ENCODE results near the gene NPTX2. TPM values are rescaled to one million over a fixed set of nuclear protein-coding genes. Genes with fewer than 3 reads are reported as not detected.

The NPTX2 gene
- total RNA-seq, result 1 to 10 TPM in 1 of 2 donors, under 1 TPM in 1; 0.53 to 1.3 TPM
- 19.5 TPM for polyA plus RNA-seq (2013, experiment 1 of 2)
- polyA plus RNA-seq (2013, experiment 2 of 2), result 21.4 TPM
- long read RNA-seq, experiment 1, result 0 reads
- long read RNA-seq, experiment 2, result 0 reads
- long read RNA-seq, experiment 3, result 0 reads
- long read RNA-seq, experiment 4, result 0 reads

DNA sequence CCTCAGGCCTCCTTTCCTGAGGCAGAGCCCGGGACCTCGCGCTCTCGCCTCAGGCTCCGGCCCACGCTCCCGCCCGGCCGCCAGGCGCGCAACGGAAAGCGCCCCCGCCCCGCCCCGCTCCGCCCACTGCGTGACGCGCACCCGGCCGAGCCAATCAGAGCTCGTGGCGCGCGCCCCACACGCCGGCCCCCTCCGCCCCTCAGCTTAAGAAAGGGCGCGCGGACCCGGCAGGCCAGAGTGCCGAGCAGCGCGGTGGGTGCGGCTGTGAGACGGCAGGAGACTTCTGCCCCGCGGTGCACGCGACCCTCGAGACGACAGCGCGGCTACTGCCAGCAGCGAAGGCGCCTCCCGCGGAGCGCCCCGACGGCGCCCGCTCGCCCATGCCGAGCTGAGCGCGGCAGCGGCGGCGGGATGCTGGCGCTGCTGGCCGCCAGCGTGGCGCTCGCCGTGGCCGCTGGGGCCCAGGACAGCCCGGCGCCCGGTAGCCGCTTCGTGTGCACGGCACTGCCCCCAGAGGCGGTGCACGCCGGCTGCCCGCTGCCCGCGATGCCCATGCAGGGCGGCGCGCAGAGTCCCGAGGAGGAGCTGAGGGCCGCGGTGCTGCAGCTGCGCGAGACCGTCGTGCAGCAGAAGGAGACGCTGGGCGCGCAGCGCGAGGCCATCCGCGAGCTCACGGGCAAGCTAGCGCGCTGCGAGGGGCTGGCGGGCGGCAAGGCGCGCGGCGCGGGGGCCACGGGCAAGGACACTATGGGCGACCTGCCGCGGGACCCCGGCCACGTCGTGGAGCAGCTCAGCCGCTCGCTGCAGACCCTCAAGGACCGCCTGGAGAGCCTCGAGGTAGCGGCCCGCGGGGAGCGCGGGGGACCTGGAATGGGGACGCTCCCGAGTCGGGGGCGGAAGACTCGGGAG lies at the start of gene NPTX2:
TSS of gene NPTX2 (plus strand) at position 235 of the 909 bp plus-strand sequence. CDS start at position 412, 177 bp downstream.
- Mint-ChIP-seq H3K9me3 (no peaks in the 10 kb centered on the region), H3K4me3 (peak within 1 kb of the TSS; percentile 46), H3K27ac (no peak within 1 kb of the TSS), H3K4me1 (no peaks in the 10 kb centered on the region), H3K36me3 (ENCODE audit: low read depth) (no peaks in the 10 kb centered on the region), H3K27me3 (ENCODE audit: insufficient read depth) (peaks cover 84% of the 10 kb centered on the region)
- 1% methylated on average over 38 to 130 of the region's 130 CpGs for WGBS, 2 experiments (ENCODE audit: insufficient coverage in 1 of 2, insufficient read length in 1 of 2)
- Histone ChIP-seq H3K9me3 (ENCODE audit: control insufficient read depth, low read length) (no peaks in the 10 kb centered on the region), H3K36me3 (ENCODE audit: control insufficient read depth, insufficient read depth, low read length) (no peaks in the 10 kb centered on the region), H3K4me3 (ENCODE audit: low read length) (peak within 1 kb of the TSS; percentile 49), H3K27ac (ENCODE audit: low read depth, low read length) (no peak within 1 kb of the TSS), H3K4me1 (ENCODE audit: control insufficient read depth, insufficient read depth, low read length) (no peaks in the 10 kb centered on the region), H3K27me3 (ENCODE audit: control insufficient read depth, insufficient read depth, low read length, poor library complexity, severe bottlenecking) (peaks cover 90% of the 10 kb centered on the region), H3K9ac (ENCODE audit: extremely low read depth, low read length, poor library complexity, severe bottlenecking) (no peak within 1 kb of the TSS)
- TF ChIP-seq CTCF (conservative IDR thresholded peaks at IDR 0.05), result peak; percentile 53
- peak; percentile 93 for DNase-seq

DNA sequence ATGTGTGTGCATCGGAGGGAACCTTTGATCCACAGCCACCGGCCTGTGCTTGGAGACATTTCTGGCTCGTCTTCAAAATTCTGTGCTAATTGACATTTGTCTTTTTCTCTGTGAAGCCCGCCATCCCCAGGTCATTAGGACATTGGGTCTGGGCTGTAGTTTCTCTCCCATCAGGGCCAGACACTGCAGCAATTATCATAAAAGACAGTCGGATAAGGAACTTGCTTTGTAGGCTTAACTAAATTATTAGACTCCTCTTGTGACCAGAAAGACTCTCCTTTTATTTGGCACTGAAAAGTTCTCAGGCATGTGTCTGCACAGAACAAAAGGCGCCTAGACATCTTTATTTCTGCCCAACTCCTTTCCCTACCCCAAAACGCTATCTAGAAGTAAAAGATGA lies 49.1 kb upstream of the NPTX2 start:
- no peak for DNase-seq
- Histone ChIP-seq H3K9ac (ENCODE audit: extremely low read depth, low read length, poor library complexity, severe bottlenecking) (no peak overlapping the region), H3K27ac (ENCODE audit: low read depth, low read length) (no peak overlapping the region), H3K4me1 (ENCODE audit: control insufficient read depth, insufficient read depth, low read length) (no peaks in the 10 kb centered on the region), H3K36me3 (ENCODE audit: control insufficient read depth, insufficient read depth, low read length) (no peaks in the 10 kb centered on the region), H3K27me3 (ENCODE audit: control insufficient read depth, insufficient read depth, low read length, poor library complexity, severe bottlenecking) (no peaks in the 10 kb centered on the region), H3K9me3 (ENCODE audit: control insufficient read depth, low read length) (peaks cover 6% of the 10 kb centered on the region), H3K4me3 (ENCODE audit: low read length) (no peak overlapping the region)
- Mint-ChIP-seq H3K9me3 (peaks cover 18% of the 10 kb centered on the region), H3K36me3 (ENCODE audit: low read depth) (no peaks in the 10 kb centered on the region), H3K4me1 (no peaks in the 10 kb centered on the region), H3K4me3 (no peak overlapping the region), H3K27me3 (ENCODE audit: insufficient read depth) (peaks cover 2% of the 10 kb centered on the region), H3K27ac (no peak overlapping the region)
- TF ChIP-seq CTCF (conservative IDR thresholded peaks at IDR 0.05), result no peak
- WGBS, 2 experiments (ENCODE audit: insufficient coverage in 1 of 2, insufficient read length in 1 of 2), result 92 to 93% methylated on average over 3 to 7 of the region's 7 CpGs

DNA sequence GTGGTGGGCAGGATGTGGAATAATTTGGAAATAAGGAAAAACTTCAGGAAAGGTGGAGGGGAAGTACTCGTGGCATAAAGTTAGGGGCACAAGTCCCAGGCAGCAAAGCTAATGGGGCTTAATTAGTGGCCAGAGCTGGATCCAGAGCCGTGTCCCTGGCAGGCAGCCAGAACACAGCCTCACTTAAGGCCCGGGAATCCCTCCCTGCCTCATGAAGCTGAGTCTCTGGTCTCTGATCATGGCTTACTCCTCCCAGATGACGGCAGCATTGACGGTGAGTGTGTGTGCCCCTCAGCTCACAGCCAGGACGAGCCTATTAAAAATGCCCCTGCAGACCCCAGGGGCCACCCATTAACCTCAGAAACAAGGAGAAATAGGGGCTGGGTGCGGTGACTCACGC lies 48.2 kb upstream of the NPTX2 start:
- Histone ChIP-seq H3K4me3 (ENCODE audit: low read length) (no peak overlapping the region), H3K4me1 (ENCODE audit: control insufficient read depth, insufficient read depth, low read length) (no peaks in the 10 kb centered on the region), H3K36me3 (ENCODE audit: control insufficient read depth, insufficient read depth, low read length) (no peaks in the 10 kb centered on the region), H3K9ac (ENCODE audit: extremely low read depth, low read length, poor library complexity, severe bottlenecking) (no peak overlapping the region), H3K27me3 (ENCODE audit: control insufficient read depth, insufficient read depth, low read length, poor library complexity, severe bottlenecking) (no peaks in the 10 kb centered on the region), H3K27ac (ENCODE audit: low read depth, low read length) (no peak overlapping the region), H3K9me3 (ENCODE audit: control insufficient read depth, low read length) (peaks cover 5% of the 10 kb centered on the region)
- no peak overlapping the region for H3K27ac Mint-ChIP-seq
- no peaks in the 10 kb centered on the region for H3K36me3 Mint-ChIP-seq (ENCODE audit: low read depth)
- H3K9me3 Mint-ChIP-seq, result peaks cover 14% of the 10 kb centered on the region
- 87 to 100% methylated on average over 2 to 8 of the region's 8 CpGs for WGBS, 2 experiments (ENCODE audit: insufficient coverage in 1 of 2, insufficient read length in 1 of 2)
- H3K27me3 Mint-ChIP-seq (ENCODE audit: insufficient read depth), result no peaks in the 10 kb centered on the region
- DNase-seq, result no peak
- no peak overlapping the region for H3K4me3 Mint-ChIP-seq
- H3K4me1 Mint-ChIP-seq, result no peaks in the 10 kb centered on the region
- no peak for TF ChIP-seq CTCF (conservative IDR thresholded peaks at IDR 0.05)
